ENCODE measurements around the gene ROPN1L. TPM values are rescaled to one million over a fixed set of nuclear protein-coding genes. Genes with fewer than 3 reads are reported as not detected.

Gene ROPN1L
- total and polyA plus RNA-seq, 10 of the 15 experiments (the other 5 are each of a cell fraction or from before 2014, with no cell fraction given) = 0.07 to 0.38 (median 0.22) TPM; not detected in 6

GRCh38 chr5:10476878-10477277 is 35.2 kb downstream of the ROPN1L start:
- Histone ChIP-seq H3K4me2 (ENCODE audit: control insufficient read depth, insufficient read depth) (no peak overlapping the region), H3K4me3 (no peak overlapping the region), H4K20me1 (ENCODE audit: control insufficient read depth, insufficient read depth) (no peaks in the 10 kb centered on the region), H2AFZ (ENCODE audit: control insufficient read depth, low read depth, low read length) (no peak overlapping the region), H3K4me1 (ENCODE audit: control insufficient read depth, insufficient read depth, low read length) (no peaks in the 10 kb centered on the region), H3K36me3 (ENCODE audit: control insufficient read depth in 2 of 2, insufficient read depth in 2 of 2, low read length in 1 of 2) (no peaks in the 10 kb centered on the region), H3K9me3 (replicated peaks; ENCODE audit: control insufficient read depth, insufficient read depth, low read length) (no peaks in the 10 kb centered on the region), H3K27me3 (replicated peaks in 1 of 2; ENCODE audit: control insufficient read depth in 2 of 2, insufficient read depth in 2 of 2, low read length in 1 of 2) (no peaks in the 10 kb centered on the region; a peak in 1 of 4 replicates), H3K79me2 (ENCODE audit: control insufficient read depth, insufficient read depth, low read length) (no peaks in the 10 kb centered on the region), H3K27ac (ENCODE audit: control insufficient read depth, insufficient read depth) (no peak overlapping the region), H3K9ac (ENCODE audit: control insufficient read depth, insufficient read depth, low read length) (no peak overlapping the region)
- SMC1A ChIA-PET (ENCODE audit: uncharacterized antibody, unreplicated experiment) = interaction anchor here (0.5 to 1.3 kb wide), 3 partner anchors 13 to 341 kb away, joined by 3 to 4 read pairs (median 3); no protein-coding TSS in a partner anchor
- no TSS peak for BruUV-seq (replicated peaks)
- POLR2A ChIA-PET = no interaction called here
- CTCF ChIA-PET = interaction anchor here (1.1 to 1.5 kb wide), 2 partner anchors 70 to 145 kb away, joined by 3 to 4 read pairs; no protein-coding TSS in a partner anchor
- RAD21 ChIA-PET (ENCODE audit: unreplicated experiment) = no interaction called here
- ATAC-seq (no peak), FAIRE-seq (no peak), DNase-seq (ENCODE audit: low read depth, low spot score) (no peak)
- TF ChIP-seq ASH2L (IDR thresholded peaks at IDR 0.05; ENCODE audit: borderline replicate concordance, low read depth) = no peak
- no peak for TF ChIP-seq CBFB (IDR thresholded peaks at IDR 0.05; ENCODE audit: low read depth)
- no peak for TF ChIP-seq RB1 (IDR thresholded peaks at IDR 0.05; ENCODE audit: borderline replicate concordance)
- TF ChIP-seq ZSCAN29 (IDR thresholded peaks at IDR 0.05) = no peak
- no peak for TF ChIP-seq NRF1 (conservative IDR thresholded peaks at IDR 0.05; ENCODE audit: low read depth, low read length)
- no peak for TF ChIP-seq MXI1 (IDR thresholded peaks at IDR 0.05; ENCODE audit: low read depth, low read length)
- no peak for TF ChIP-seq NFYB (IDR thresholded peaks at IDR 0.05; ENCODE audit: insufficient read depth, low read depth, low read length)
- no peak for TF ChIP-seq REST (IDR thresholded peaks at IDR 0.05; ENCODE audit: low read depth, low read length)
- intact Hi-C loops (cut with micrococcal nuclease; ENCODE audit: unreplicated experiment) = no loop called here
- WGBS (ENCODE audit: insufficient coverage, insufficient replicate concordance, low lambda C conversion rate, missing lambda C conversion rate) = 43% methylated on average over 3 of the region's 3 CpGs
- in situ Hi-C loops (cut with MboI) = no loop called here

All from GM12878 (cell line).